HG03439 (cell line): ENCODE measurements around the gene TMEM269.
"Not testable (repeated sequence)": the region's sequence is repeated elsewhere in the genome, so short reads cannot be mapped to it uniquely, and the experiment has no call there.

ENCODE experiments used
- ATAC-seq: cut with Tn5 transposase; IDR thresholded peaks from one replicate; pipeline ENCODE4 v1.9.1; 2021; ENCODE audit warnings: mild to moderate bottlenecking, moderate library complexity; ENCODE audit not compliant: unreplicated experiment

TMEM269 gene

GRCh38 chr1:42773420-42773819 is 11.4 kb upstream of the TMEM269 start:
- ATAC-seq: no peak

GRCh38 chr1:42774928-42775526 is 9.8 kb upstream of the TMEM269 start:
- no peak for ATAC-seq

GRCh38 chr1:42776502-42776901 is 8.3 kb upstream of the TMEM269 start:
- ATAC-seq: no peak

GRCh38 chr1:42777852-42778251 is 6.9 kb upstream of the TMEM269 start:
- ATAC-seq: no peak

GRCh38 chr1:42779725-42780124 is 5.1 kb upstream of the TMEM269 start:
- ATAC-seq: no peak

- no peak for ATAC-seq
Measured at GRCh38 chr1:42780176-42780575, 4.6 kb upstream of the TMEM269 start.

- no peak for ATAC-seq
Measured at GRCh38 chr1:42783092-42783491, 1.7 kb upstream of the TMEM269 start.

GRCh38 chr1:42784547-42784945 is 245 bp upstream of the TMEM269 start:
- no peak for ATAC-seq

- ATAC-seq: no peak
Measured at GRCh38 chr1:42786097-42786496, 1.3 kb downstream of the TMEM269 start.

- ATAC-seq: no peak
Measured at GRCh38 chr1:42788021-42788420, 3.2 kb downstream of the TMEM269 start.

GRCh38 chr1:42793824-42794223 is 9.0 kb downstream of the TMEM269 start:
- ATAC-seq: no peak

- ATAC-seq: no peak
Measured at GRCh38 chr1:42797414-42797813, 12.6 kb downstream of the TMEM269 start.

- ATAC-seq: no peak
Measured at GRCh38 chr1:42797979-42798378, 13.2 kb downstream of the TMEM269 start.

- no peak for ATAC-seq
Measured at GRCh38 chr1:42801832-42802473, 17.2 kb downstream of the TMEM269 start.

- no peak for ATAC-seq
Measured at GRCh38 chr1:42806171-42806570, 21.4 kb downstream of the TMEM269 start.

GRCh38 chr1:42806593-42806992 is 21.8 kb downstream of the TMEM269 start:
- no peak for ATAC-seq

- no peak for ATAC-seq
Measured at GRCh38 chr1:42807056-42807668, 22.4 kb downstream of the TMEM269 start.

- not testable (repeated sequence) for ATAC-seq
Measured at GRCh38 chr1:42814815-42815214, 30.0 kb downstream of the TMEM269 start.

GRCh38 chr1:42815941-42816584 is 31.3 kb downstream of the TMEM269 start:
- no peak for ATAC-seq

- peak; percentile 92 for ATAC-seq
Measured at GRCh38 chr1:42816585-42817439, 32.0 kb downstream of the TMEM269 start, which contains the start of the genes ERMAP and SVBP. Gene ERMAP, plus strand, starts transcription at chr1:42817122. Its CDS starts 13,327 bp downstream, at chr1:42830449. Gene SVBP, minus strand, starts transcription at chr1:42817397. Its CDS starts 853 bp downstream, at chr1:42816544.

GRCh38 chr1:42817440-42817767 is 32.6 kb downstream of the TMEM269 start:
- no peak for ATAC-seq
